Ramos (cell line): ENCODE data around the gene SHLD2.
"Not testable (repeated sequence)": the region's sequence is repeated elsewhere in the genome, so short reads cannot be mapped to it uniquely, and the experiment has no call there.

Experiments used
- in situ Hi-C: fragments of 300-500 bp; cut with MboI; formaldehyde crosslinking; loops from one replicate; pipeline ENCODE4 v1.14.3; 2022; ENCODE audit warnings: low sequenced_read_pairs; ENCODE audit not compliant: unreplicated experiment

SHLD2 gene

GRCh38 chr10:87083576-87084290, 11.3 kb upstream of the SHLD2 start:
- in situ Hi-C loops = loop anchor here (25.0 kb wide), 1 partner anchor 1804 kb away; the partner anchor contains the start of gene STAMBPL1

DNA sequence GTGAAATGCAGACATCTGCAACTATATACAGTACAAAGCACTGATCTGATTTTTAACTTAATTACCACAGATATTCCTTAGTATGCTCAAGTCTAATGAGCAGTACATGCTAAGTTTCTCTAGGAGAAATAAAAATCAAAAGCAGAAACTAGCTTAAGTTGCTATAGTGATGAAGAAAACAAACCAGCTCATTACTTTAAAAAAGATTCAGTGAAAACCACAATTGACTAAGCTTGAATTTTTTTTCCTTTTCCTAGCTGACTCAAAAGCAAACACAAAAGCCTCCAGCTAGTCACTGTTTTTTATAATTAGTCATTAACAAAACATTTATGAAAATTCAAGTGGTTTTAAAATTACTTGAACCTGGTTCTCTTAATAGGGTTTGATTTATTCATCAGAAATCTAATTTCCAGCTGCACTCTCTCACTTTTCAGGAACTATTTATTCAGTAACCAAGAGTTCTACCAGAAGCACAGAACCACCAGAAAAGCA, 10.7 kb upstream of the SHLD2 start:
- in situ Hi-C loops = loop anchor here (25.0 kb wide), 1 partner anchor 1803 kb away; the partner anchor contains the start of gene STAMBPL1

DNA sequence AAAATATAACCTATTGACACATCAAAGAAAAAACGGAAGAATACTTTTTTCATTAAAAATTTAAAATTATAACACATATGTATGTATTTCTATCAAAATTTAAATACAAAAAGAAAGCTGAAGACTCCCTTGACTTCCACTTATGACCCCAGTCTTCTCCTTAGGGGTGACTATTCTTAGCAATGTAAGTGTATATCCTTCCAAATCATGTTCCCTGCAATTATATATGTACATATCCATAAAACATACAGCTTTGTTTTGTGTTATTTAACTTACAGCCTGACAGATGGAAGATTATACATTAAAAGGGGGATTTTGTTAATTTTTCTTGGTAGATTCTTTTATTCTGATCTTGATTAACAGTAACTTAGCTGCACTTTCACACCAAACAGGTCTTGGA, 9.5 kb upstream of the SHLD2 start:
- in situ Hi-C loops = loop anchor here (25.0 kb wide), 1 partner anchor 1802 kb away; the partner anchor contains the start of gene STAMBPL1

DNA sequence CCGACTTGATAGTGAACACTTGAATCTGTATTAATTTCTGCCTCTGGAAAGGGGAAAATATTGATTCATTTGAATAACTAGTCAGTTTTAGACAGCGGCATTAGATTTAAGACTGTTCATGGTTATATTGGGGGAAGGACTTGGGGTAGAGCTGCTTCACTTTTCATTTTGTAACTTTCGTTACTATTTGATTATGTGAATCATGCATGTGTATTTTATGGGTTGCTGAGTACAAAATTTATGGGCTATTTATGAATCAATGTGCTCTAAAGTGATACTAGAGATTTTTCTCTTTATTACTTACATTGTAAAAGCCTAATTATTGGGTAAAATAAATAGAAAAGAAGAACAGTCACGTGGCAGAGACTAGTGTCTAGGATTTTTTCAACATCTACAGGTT, 5.3 kb upstream of the SHLD2 start:
- in situ Hi-C loops = loop anchor here (25.0 kb wide), 1 partner anchor 1798 kb away; the partner anchor contains the start of gene STAMBPL1

DNA sequence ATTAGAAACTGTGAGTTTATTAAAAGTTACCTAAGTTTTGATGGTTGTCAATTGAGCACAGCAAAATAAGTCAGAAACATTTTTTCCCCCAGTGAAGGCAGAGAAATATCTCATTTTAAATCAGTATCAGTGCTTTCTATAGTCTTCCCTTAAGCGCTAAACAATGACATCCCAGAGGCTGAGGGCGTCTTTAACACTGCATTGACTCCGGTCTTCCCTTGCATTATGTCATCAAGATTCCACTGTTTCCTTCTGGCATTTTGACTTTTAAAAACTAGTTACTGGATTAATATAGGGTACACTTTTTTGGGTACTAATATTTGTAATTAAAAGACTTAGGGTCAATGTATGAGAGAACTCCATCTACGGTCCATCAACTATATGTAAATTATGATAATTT, 4.2 kb upstream of the SHLD2 start:
- in situ Hi-C loops = loop anchor here (25.0 kb wide), 1 partner anchor 1797 kb away; the partner anchor contains the start of gene STAMBPL1

DNA sequence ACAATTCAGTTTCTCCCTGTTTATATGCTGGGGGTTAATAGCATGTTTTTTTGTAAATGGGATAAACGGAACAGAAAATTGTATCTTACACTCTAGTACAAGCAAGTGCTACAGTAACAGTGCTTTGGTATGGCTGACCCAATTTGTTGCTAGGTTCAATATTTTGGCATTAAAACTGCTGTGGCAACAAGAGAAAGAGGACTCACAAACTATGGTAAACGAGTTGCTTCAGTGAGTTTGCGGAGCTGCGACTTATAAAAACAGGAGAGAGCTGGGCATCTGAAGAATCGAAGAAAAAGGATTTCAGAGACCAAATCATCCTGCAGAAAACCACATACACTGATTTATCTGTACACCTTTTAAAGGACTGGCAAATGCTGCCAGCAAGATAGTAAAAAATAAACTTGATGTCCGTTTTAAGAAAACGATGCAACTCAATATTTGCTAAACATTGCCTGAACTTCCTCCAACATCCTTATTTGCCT, 2.6 kb upstream of the SHLD2 start:
- in situ Hi-C loops = loop anchor here (25.0 kb wide), 1 partner anchor 1795 kb away; the partner anchor contains the start of gene STAMBPL1

- in situ Hi-C loops = loop anchor here (25.0 kb wide), 1 partner anchor 1794 kb away; the partner anchor contains the start of gene STAMBPL1
These were observed 2.0 kb upstream of the SHLD2 start for GRCh38 chr10:87092861-87093631.

- in situ Hi-C loops = loop anchor here (25.0 kb wide), 1 partner anchor 1793 kb away; the partner anchor contains the start of gene STAMBPL1
These were observed 1.2 kb upstream of the SHLD2 start for GRCh38 chr10:87093632-87094372.

GRCh38 chr10:87095236-87095945, 385 bp downstream of the SHLD2 start:
- in situ Hi-C loops = loop anchor here (25.0 kb wide), 1 partner anchor 1792 kb away; the partner anchor contains the start of gene STAMBPL1

GRCh38 chr10:87101996-87102395, 7.0 kb downstream of the SHLD2 start:
- in situ Hi-C loops = no loop called here

DNA sequence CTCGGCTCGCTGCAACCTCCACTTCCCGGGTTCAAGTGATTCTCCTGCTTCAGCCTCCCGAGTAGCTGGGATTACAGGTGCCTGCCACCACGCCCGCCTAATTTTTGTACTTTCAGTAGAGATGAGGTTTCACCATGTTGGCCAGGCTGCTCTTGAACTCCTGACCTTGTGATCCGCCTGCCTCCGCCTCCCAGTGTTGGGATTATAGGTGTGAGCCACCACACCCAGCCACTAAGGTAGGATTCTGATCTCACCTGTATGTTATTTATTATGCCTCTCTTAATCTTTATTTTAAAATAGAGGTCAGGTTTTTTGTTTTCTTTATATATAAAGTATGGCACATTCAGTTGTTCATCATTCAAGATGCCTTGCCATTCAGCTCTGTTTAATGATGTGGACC, 9.7 kb downstream of the SHLD2 start:
- in situ Hi-C loops = not testable (repeated sequence)

GRCh38 chr10:87105446-87106124, 10.6 kb downstream of the SHLD2 start:
- in situ Hi-C loops = no loop called here

- in situ Hi-C loops = not testable (repeated sequence)
These were observed 23.1 kb downstream of the SHLD2 start for GRCh38 chr10:87118122-87118521.

GRCh38 chr10:87119029-87119428, 24.0 kb downstream of the SHLD2 start:
- in situ Hi-C loops = not testable (repeated sequence)

GRCh38 chr10:87123351-87123750, 28.3 kb downstream of the SHLD2 start:
- in situ Hi-C loops = not testable (repeated sequence)

GRCh38 chr10:87127048-87127447, 32.0 kb downstream of the SHLD2 start:
- in situ Hi-C loops = not testable (repeated sequence)

DNA sequence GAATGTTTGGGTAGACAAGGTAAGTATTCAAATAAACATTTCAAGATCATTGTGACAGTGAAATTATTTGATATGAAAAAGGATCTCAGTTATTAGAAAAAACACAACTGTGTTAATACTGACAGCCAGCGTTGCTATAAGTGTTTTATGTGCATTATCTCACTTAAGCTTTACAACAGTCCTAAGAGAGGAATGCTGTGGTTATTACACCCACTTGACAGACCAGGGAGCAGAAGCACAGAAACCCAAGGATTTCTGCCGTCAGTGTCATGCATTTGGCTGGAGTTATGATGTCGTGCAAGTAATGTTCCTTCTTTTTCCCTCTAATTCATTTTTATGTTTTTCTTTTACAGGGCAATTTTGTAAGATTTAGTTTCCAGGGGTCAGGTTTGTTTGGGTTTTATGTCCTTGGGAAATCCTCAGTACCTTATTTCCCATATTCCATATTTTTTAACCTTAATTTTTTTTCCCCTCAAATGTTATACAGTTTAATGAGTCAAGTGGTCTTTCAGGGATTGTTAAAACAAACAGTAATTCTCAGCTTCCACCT, 32.7 kb downstream of the SHLD2 start:
- in situ Hi-C loops = not testable (repeated sequence)

DNA sequence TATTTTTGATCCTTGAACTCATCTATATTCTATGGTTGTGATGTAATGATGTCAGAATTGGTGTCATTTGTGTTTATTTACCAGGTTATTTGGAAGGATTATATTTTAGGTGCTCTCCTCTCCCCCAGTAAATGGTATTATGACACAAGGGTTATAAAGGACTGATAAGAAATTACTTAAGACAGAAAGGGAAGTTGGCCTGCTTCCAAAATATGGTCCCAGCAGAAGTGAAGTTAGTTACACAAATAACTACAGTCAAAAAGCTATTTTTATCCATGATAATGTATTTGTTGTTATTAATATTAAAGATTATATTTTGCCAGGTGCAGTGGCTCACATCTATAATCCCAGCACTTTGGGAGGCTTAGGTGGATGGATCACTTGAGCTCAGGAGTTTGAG, 37.2 kb downstream of the SHLD2 start:
- in situ Hi-C loops = not testable (repeated sequence)
